Eye (tissue), 1 donor: ENCODE data around the gene FLT3LG.

Experiments
- DNase-seq: peaks from one replicate; pipeline ENCODE4 v3.0.0-alpha.2; 2015

Gene FLT3LG

DNA sequence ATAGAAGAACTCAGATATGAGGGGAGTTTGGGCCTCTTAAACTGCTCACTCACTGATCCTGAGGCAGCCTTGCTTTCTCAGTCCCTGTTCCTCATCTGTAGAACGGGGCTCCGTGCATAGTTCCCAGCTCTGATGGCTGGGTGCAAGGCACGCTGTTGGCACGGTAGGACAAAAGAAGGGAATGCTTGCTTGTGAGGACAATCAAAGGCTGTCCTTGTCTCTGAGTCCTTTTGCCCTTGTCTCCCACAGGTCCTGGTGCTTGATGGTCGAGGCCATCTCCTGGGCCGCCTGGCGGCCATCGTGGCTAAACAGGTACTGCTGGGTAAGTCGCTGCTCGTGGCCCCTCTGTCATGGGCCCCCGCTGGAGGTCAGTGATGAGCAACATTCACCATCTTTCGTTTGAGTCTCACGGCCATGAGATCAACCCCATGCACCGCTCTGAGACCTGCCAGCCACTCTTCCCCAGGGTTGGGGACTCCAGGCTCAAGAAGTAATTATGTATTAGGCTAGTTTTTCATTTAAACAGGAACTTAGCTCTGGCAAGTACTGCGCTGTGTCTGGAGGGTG lies 15.7 kb downstream of the FLT3LG start:
- DNase-seq, result no peak

- DNase-seq, result no peak
These were observed 16.4 kb downstream of the FLT3LG start for GRCh38 chr19:49490287-49491029.

- DNase-seq, result no peak
These were observed 17.2 kb downstream of the FLT3LG start for GRCh38 chr19:49491030-49491803.

DNA sequence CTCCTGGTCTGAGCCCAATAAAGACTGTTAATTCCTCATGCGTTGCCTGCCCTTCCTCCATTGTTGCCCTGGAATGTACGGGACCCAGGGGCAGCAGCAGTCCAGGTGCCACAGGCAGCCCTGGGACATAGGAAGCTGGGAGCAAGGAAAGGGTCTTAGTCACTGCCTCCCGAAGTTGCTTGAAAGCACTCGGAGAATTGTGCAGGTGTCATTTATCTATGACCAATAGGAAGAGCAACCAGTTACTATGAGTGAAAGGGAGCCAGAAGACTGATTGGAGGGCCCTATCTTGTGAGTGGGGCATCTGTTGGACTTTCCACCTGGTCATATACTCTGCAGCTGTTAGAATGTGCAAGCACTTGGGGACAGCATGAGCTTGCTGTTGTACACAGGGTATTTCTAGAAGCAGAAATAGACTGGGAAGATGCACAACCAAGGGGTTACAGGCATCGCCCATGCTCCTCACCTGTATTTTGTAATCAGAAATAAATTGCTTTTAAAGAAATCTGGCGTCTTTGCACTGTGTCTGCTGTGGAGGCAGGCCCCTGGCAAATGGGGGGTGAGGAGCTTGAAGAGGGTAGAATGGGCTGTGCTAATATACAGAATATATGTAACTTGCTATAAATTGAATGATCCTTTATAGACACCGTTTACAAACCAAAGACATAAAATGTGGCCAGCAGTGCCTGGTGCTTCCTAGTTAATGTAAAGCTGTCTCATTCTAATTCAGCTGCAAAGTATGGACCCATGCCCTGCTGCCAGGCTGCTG lies 18.0 kb downstream of the FLT3LG start:
- DNase-seq, result no peak

- no peak for DNase-seq
These were observed 18.8 kb downstream of the FLT3LG start for GRCh38 chr19:49492573-49493405.

DNA sequence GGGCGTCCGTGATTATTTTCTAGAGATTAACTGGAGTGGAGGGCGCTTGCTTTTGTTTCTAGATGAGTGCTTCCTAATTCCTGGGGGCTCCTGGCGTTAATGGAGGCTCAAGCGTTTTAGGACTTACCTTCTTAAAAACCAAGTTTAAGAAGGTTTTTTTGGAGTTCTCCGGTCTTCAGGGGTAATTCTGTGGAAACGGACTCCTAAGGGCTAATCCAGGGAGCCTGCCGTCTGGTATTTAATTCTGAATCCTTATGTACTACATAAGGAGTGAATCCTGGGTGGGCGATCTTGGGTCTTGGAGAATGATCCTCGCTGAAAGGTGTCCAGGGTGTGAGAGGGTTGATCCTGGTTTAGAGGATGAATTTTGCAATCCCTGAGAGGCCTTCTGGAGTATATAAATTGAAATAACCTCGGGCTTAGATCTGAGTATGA lies 22.6 kb downstream of the FLT3LG start:
- DNase-seq, result peak; percentile 59

DNA sequence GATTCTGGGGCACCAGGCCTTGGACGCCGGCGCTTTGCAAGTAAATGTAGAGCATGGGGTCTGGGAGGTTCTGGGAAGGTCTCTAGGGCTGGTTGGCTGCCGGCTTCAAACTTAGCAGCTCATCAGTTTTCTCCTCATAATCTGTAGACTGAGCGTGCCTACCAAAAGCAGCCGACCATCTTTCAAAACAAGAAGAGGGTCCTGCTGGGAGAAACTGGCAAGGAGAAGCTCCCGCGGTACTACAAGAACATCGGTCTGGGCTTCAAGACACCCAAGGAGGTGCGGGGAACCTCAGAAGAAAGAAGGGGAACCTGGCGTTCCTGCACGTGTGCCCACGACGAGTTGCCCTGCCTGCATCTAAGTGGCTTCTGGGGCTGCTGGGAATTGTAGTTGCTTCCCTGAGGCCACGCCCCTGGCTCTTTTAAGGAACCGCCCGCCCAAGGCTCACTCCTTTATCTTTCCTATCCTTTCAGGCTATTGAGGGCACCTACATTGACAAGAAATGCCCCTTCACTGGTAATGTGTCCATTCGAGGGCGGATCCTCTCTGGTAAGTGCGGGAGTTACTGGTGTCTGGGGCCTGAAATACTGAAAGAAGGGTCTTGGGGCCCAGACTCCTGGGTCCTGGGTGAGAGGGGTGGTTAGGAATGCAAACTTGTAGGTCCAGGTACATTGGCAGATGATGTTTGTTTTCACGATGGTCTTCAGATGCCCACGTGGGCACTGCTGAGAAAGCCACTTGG lies 23.2 kb downstream of the FLT3LG start:
- no peak for DNase-seq

GRCh38 chr19:49497789-49498103 lies 23.7 kb downstream of the FLT3LG start:
- DNase-seq, result no peak

- no peak for DNase-seq
These were observed 24.5 kb downstream of the FLT3LG start for GRCh38 chr19:49498475-49498874.

DNA sequence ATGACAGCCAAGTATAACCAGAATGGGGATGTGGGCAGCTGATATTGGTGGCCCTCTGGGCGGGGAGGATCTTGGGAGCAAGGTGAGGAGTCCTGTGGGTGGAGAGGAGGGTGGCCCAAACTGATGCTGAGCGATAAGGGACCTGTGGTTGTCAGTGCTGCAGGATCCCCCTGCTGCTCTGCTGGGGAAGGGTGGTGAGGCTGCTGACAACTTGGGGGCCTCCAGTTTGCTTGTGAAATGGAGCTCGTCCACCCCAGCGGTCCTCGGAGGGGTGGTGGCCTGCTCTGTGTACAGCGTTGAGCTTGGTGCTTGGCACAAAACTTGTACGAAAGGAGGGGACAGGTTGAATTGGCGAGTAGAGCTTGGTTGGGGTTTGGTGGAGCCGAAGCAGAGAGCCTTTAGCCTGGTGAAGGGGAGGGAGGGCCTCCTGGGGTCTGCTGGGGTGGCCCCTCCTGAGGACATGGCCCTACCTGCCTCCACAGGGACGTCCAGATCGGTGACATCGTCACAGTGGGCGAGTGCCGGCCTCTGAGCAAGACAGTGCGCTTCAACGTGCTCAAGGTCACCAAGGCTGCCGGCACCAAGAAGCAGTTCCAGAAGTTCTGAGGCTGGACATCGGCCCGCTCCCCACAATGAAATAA lies 25.1 kb downstream of the FLT3LG start:
- DNase-seq, result no peak

DNA sequence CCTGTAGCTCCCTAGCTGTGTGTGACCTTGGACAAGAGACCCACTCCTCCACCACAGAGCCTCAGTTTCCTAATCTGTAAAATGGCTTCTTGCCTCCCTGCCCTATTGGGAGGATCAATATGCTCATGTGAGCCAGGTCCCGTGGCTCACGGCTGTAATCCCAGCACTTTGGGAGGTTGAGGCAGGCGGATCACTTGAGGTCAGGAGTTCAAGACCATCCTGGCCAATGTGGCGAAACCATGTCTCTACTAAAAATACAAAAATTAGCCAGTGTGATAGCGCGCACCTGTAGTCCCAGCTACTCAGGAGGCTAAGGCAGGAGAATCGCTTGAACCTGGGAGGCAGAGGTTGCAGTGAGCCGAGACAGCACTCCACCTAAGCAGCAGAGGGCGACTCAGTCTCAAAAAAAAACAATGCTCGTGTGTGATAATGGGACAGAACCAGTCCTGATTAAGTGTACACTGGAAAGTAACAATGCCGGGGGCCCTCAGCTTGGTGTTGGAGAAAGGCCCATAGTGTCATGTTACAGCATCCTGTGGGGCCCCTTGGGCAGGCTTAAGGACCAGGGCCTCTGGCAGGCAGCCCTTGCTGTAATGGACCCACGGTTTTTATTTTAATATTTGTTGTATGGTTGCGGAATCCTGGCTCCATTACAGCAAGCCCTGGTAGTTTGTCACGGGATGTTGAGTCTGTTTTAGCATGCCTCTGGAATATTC lies 29.0 kb downstream of the FLT3LG start:
- DNase-seq, result peak; percentile 85

- DNase-seq, result no peak
These were observed 29.6 kb downstream of the FLT3LG start for GRCh38 chr19:49503582-49503962.

GRCh38 chr19:49506575-49507105 lies 32.6 kb downstream of the FLT3LG start:
- peak; percentile 71 for DNase-seq

- DNase-seq, result no peak
These were observed 33.9 kb downstream of the FLT3LG start for GRCh38 chr19:49507803-49508494.

GRCh38 chr19:49512970-49513745 lies 39.1 kb downstream of the FLT3LG start:
- peak; percentile 83 for DNase-seq

GRCh38 chr19:49513746-49514118 lies 39.7 kb downstream of the FLT3LG start:
- no peak for DNase-seq

DNA sequence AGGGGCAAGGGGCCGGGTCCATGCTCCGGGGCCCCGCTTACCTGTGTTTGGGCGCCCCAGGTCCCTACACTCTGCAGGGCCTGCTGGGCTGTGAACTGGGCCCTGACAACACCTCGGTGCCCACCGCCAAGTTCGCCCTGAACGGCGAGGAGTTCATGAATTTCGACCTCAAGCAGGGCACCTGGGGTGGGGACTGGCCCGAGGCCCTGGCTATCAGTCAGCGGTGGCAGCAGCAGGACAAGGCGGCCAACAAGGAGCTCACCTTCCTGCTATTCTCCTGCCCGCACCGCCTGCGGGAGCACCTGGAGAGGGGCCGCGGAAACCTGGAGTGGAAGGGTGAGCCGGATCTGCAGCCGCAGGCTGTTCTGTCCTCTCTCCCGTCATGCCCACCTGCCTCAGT lies 40.1 kb downstream of the FLT3LG start:
- no peak for DNase-seq

- no peak for DNase-seq
These were observed 41.8 kb downstream of the FLT3LG start for GRCh38 chr19:49515767-49516166.

DNA sequence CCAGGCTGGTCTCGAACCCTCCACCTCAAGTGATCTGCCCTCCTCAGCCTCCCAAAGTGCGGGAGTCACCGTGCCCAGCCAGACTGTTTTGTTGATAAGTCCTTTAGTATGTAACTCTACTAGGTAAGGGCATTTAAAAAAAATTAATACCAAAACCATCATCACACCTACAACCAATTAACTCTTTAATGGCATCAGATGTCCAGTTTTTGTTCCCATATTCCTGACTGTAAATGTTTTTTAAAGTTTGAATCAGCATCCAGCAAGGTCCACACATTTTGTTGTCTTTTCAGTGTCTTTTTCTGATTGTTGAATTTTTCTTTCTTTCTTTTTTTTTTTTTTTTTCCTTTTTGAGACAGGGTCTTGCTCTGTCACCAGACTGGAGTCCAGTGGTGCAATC lies 44.0 kb downstream of the FLT3LG start:
- DNase-seq, result no peak
